ENCODE results near the gene FAM117B. TPM values are rescaled to one million over a fixed set of nuclear protein-coding genes. Genes with fewer than 3 reads are reported as not detected.

The FAM117B gene
- total RNA-seq, 1 experiment from 2014 or later = 9.1 TPM

- H3K9ac ChIP-seq (ENCODE audit: low read length) = no peak overlapping the region
- no peaks in the 10 kb centered on the region for H3K36me3 ChIP-seq (ENCODE audit: control insufficient read depth in 1 of 2, insufficient read depth in 2 of 2, low read length in 2 of 2)
- H3K9me3 ChIP-seq (ENCODE audit: control insufficient read depth in 1 of 2, insufficient read depth in 1 of 2, low read depth in 1 of 2, low read length in 2 of 2) = no peaks in the 10 kb centered on the region
- H3K4me1 ChIP-seq (ENCODE audit: control insufficient read depth in 1 of 2, insufficient read depth in 2 of 2, low read length in 2 of 2) = peaks cover 0 to 3% of the 10 kb centered on the region in 2 experiments; a peak in 1 of 4 replicates
- no peak overlapping the region for H3K4me2 ChIP-seq (ENCODE audit: low read length)
- DNase-seq (ENCODE audit: low read depth, low spot score) (no peak), ATAC-seq (no peak)
- intact Hi-C loops (cut with micrococcal nuclease) = no loop called here
- RAD21 ChIA-PET (ENCODE audit: low non-redundant PET in 1 of 2, low total read pairs in 2 of 2, uncharacterized antibody in 2 of 2, unreplicated experiment in 2 of 2) = no interaction called here
- no peak for TF ChIP-seq RAD21 (IDR thresholded peaks at IDR 0.05; ENCODE audit: low read depth)
- TF ChIP-seq CEBPB (IDR thresholded peaks at IDR 0.05; ENCODE audit: low read depth) = no peak
- TF ChIP-seq SIN3A (IDR thresholded peaks at IDR 0.05; ENCODE audit: low read depth) = no peak
- TF ChIP-seq ZNF274 (IDR thresholded peaks at IDR 0.05; ENCODE audit: low read depth, low read length) = no peak
- no peak for TF ChIP-seq ATF3 (IDR thresholded peaks at IDR 0.05)
- no peak for TF ChIP-seq EGR1 (IDR thresholded peaks at IDR 0.05; ENCODE audit: low read depth)
- TF ChIP-seq FOSL1 (IDR thresholded peaks at IDR 0.05; ENCODE audit: low read depth) = no peak
- no peak for TF ChIP-seq SP1 (IDR thresholded peaks at IDR 0.05; ENCODE audit: low read depth)
- no peak for TF ChIP-seq MAX (IDR thresholded peaks at IDR 0.05)
- no peak for TF ChIP-seq ELF1 (IDR thresholded peaks at IDR 0.05; ENCODE audit: borderline replicate concordance, low read depth)
- no peaks in the 10 kb centered on the region for H3K27me3 ChIP-seq (ENCODE audit: insufficient read depth, low read length)
- H3K9me2 ChIP-seq (ENCODE audit: insufficient read depth) = no peaks in the 10 kb centered on the region
- H3K79me2 ChIP-seq (ENCODE audit: insufficient read depth, low read length) = no peaks in the 10 kb centered on the region
- POLR2A ChIA-PET = no interaction called here
- H2AFZ ChIP-seq (ENCODE audit: low read depth, low read length, poor library complexity, severe bottlenecking) = no peak overlapping the region
- no TSS peak for BruUV-seq (replicated peaks)
- no peaks in the 10 kb centered on the region for H4K20me1 ChIP-seq (ENCODE audit: insufficient read depth)
- no peak overlapping the region for H3K4me3 ChIP-seq (replicated peaks in 1 of 2; ENCODE audit: low read depth in 1 of 2, low read length in 2 of 2)
- CTCF ChIA-PET = no interaction called here
- no peak overlapping the region for H3K27ac ChIP-seq (ENCODE audit: low read depth, low read length)
Measured at GRCh38 chr2:202608142-202608852, 26.5 kb upstream of the FAM117B start.
